Activated T-cell treated with anti-CD3 and anti-CD28 coated beads for 48 hours (primary cell): Measurements from ENCODE around the gene ONECUT3.
A peak's percentile ranks its signal among the peaks of the same experiment; 100 is the strongest.

Experiments used
- DNase-seq: peaks from one replicate; pipeline ENCODE4 v3.0.0-alpha.2; 2020; ENCODE audit warnings: low read depth

Gene ONECUT3

GRCh38 chr19:1814833-1815604, 61.7 kb downstream of the ONECUT3 start:
- no peak for DNase-seq

- DNase-seq = no peak
Observed at GRCh38 chr19:1815605-1816529, 62.6 kb downstream of the ONECUT3 start.

GRCh38 chr19:1816530-1817298, 63.4 kb downstream of the ONECUT3 start:
- no peak for DNase-seq

- no peak for DNase-seq
Observed at GRCh38 chr19:1817553-1818179, 64.4 kb downstream of the ONECUT3 start.

- no peak for DNase-seq
Observed at GRCh38 chr19:1818549-1819195, 65.4 kb downstream of the ONECUT3 start.

- DNase-seq = no peak
Observed at GRCh38 chr19:1819341-1820255, 66.3 kb downstream of the ONECUT3 start.

- DNase-seq = no peak
Observed at GRCh38 chr19:1822210-1822609, 68.9 kb downstream of the ONECUT3 start.

- no peak for DNase-seq
Observed at GRCh38 chr19:1823020-1823419, 69.7 kb downstream of the ONECUT3 start.

- no peak for DNase-seq
Observed at GRCh38 chr19:1823539-1824251, 70.4 kb downstream of the ONECUT3 start.

GRCh38 chr19:1824252-1824622, 70.9 kb downstream of the ONECUT3 start:
- DNase-seq = no peak

- peak; percentile 63 for DNase-seq
Observed at GRCh38 chr19:1825909-1826556, 72.7 kb downstream of the ONECUT3 start.

- DNase-seq = no peak
Observed at GRCh38 chr19:1826557-1827521, 73.5 kb downstream of the ONECUT3 start.

GRCh38 chr19:1827566-1828278, 74.4 kb downstream of the ONECUT3 start:
- no peak for DNase-seq

- no peak for DNase-seq
Observed at GRCh38 chr19:1828279-1829238, 75.3 kb downstream of the ONECUT3 start.

- DNase-seq = no peak
Observed at GRCh38 chr19:1829958-1830357, 76.7 kb downstream of the ONECUT3 start.

- DNase-seq = no peak
Observed at GRCh38 chr19:1830568-1830967, 77.3 kb downstream of the ONECUT3 start.
